Epithelial cell of esophagus (primary cell): ENCODE results near the gene SERPINE3.

Experiments used
- DNase-seq: peaks from one replicate; pipeline ENCODE4 v3.0.0; 2010; ENCODE audit warnings: low read depth
- H3K4me3 ChIP-seq: 2 replicates; pipeline ENCODE4 v1.5.1; 2011; ENCODE audit warnings: mild to moderate bottlenecking, low read length, control low read depth
- TF ChIP-seq, protein P1 (sequence below): IDR thresholded peaks from 2 replicates; pipeline ENCODE4 v1.5.1; 2011; ENCODE audit warnings: low read depth, mild to moderate bottlenecking, low read length, control low read depth, inconsistent platforms; ENCODE audit not compliant: insufficient read depth; ENCODE audit errors: missing control alignments

SERPINE3 gene

DNA sequence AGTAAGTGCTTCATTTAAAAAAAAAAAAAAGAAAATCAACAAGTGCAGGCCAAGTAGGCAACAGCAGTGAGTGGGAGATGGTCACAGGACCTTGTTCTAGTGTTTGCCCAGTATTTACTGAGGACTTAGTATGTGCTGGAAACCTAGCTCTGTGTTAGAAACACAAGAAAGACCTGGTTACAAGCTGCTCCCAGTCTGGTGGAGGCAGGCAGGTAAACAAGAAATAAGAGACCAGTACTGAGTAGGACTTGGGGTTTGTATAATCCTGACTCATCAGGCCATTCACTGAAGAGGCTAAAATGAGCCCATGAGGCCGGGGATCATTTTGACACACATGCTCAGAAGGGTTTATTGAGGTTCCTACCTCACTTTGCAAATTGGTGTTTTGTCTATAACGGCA lies 21.5 kb upstream of the SERPINE3 start:
- TF ChIP-seq, protein P1, sequence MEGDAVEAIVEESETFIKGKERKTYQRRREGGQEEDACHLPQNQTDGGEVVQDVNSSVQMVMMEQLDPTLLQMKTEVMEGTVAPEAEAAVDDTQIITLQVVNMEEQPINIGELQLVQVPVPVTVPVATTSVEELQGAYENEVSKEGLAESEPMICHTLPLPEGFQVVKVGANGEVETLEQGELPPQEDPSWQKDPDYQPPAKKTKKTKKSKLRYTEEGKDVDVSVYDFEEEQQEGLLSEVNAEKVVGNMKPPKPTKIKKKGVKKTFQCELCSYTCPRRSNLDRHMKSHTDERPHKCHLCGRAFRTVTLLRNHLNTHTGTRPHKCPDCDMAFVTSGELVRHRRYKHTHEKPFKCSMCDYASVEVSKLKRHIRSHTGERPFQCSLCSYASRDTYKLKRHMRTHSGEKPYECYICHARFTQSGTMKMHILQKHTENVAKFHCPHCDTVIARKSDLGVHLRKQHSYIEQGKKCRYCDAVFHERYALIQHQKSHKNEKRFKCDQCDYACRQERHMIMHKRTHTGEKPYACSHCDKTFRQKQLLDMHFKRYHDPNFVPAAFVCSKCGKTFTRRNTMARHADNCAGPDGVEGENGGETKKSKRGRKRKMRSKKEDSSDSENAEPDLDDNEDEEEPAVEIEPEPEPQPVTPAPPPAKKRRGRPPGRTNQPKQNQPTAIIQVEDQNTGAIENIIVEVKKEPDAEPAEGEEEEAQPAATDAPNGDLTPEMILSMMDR: no peak
- no peak for DNase-seq
- no peak overlapping the region for H3K4me3 ChIP-seq

DNA sequence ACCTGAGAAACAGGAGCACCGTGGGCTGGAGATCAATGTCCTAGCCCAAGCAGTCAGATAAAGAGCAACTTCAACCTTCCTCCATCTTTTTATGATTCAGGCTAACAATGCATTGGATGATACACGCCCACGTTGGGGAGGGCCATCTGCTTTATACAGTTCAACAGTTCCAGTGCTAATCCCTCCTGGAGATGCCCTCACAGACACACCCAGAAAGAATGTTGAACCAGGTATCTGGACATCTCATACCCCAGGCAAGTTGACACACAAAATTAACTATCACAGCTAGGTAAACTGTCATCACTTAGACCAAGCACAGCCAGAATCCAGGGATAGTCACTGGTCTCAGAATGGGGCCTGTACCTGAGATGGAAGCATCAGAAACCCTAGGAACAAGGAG lies 20.6 kb upstream of the SERPINE3 start:
- no peak overlapping the region for H3K4me3 ChIP-seq
- no peak for DNase-seq
- TF ChIP-seq, protein P1: no peak

DNA sequence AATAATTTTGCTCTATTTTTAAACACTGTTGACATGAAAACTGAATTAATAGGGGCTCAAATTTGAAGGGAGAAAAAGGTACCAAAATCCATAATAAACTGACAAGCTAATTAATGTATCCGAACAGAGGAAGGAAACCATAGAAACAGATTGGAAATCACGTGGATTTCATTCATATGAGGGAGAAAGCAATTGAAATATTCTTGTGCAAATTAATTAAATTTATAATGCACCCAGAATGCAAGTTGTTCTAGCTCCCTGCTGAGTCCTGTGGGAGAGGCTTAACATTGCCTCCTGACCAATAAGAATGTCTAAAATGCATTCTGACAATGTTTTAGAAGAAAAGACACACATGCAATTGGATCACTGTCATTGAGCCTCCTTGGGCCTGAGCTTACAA lies 17.7 kb upstream of the SERPINE3 start:
- TF ChIP-seq, protein P1: no peak
- H3K4me3 ChIP-seq: no peak overlapping the region
- no peak for DNase-seq

DNA sequence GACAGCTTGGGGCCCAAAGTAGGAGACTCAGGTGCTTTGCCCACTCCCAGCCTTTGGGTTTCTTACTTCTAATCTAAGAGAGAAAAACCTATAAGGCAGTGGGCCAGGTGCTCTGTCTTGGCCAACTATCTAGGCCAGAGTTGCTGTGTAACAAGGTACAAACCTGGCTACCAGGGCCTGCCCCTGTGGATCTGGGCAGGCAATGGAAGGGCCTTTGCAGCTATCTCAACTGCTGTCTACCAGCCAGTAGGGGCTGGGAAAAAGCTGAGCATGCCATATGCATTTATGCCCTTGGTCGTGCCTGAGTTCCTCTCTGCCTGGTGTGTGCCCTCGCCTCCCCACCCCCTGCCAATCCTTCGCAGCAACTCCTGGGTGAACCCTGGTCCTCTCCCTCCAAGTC lies 16.7 kb upstream of the SERPINE3 start:
- DNase-seq: no peak
- TF ChIP-seq, protein P1: no peak
- H3K4me3 ChIP-seq: no peak overlapping the region

DNA sequence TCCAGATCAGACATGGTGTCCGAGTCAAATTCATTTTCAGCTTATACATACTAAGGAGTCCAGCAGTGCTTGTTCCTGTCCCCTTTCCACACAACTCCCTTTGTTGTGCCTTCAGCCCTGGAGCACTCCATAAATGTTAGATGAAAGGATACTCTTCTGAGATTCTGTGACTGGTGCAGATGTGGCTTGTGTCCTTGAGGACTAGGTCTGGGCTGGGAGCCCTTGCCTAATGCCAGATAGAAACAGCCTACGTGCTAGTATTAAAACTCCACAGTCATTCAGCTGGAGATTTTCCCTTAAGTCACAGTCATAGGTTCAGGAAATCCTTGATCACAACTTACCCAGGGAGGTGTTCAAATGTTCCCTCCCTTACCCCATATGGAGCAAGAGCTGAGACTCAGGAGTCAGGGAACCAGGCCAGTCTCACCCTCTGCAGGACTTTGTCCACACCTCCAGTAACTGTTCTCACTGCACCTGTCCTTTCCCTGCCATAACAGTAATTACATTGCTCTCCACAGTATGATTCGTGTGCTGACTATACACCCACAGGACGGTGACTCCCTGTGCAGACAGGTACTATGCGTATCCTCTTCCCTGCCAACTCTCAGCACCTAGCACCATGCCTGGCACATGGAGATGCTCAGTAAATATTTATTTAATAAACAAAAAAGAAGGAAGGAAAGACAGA lies 15.5 kb upstream of the SERPINE3 start:
- DNase-seq: peak; percentile 16
- H3K4me3 ChIP-seq: no peak overlapping the region
- TF ChIP-seq, protein P1: no peak

DNA sequence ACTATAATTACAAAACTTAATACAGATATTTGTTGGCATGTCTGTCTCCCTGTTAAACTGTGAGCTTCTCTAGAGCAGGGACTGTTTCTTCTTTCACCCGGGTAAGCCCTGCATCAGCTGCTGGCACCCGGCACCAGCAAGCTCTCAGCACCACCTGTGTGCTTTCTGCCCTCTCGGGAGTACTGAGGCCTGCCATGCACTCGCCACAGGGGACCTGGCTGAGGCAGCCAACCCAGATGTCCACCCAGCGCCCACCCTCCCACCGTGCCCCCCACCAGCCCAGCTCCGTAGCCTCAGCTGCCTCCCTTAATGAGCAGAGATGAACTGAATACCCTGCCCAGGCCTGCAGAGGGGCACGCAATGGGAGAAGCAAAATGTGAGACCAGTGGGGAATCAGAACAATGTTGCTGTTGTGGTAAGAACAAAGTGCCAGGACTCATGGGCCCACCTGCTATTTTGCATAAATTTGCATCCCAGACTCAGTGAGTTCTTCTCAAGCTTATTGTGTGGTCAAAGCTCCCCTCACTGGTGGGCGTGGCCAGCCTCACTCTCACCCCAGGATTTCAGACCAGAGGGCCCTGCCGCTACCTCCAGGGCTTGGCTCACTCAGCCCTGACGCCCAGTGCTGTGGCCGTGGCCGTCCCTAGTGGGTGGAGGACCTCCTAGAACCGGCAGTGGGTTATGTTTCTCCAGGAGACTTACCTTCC lies 14.6 kb upstream of the SERPINE3 start:
- TF ChIP-seq, protein P1: no peak
- H3K4me3 ChIP-seq: no peak overlapping the region
- DNase-seq: no peak
